H1 (cell line): ENCODE measurements around the gene PSD2.

Experiments used
- CTCF ChIP-seq, 3 experiments: IDR thresholded peaks; 1 replicate in 2 of 3; 2 replicates in 1 of 3; pipeline versions ENCODE4 v1.5.1 to v1.6.1; 2011; ENCODE audit warnings: low read length in 3 of 3, mild to moderate bottlenecking in 3 of 3, inconsistent platforms in 2 of 3, low read depth in 1 of 3, moderate library complexity in 1 of 3; ENCODE audit not compliant: insufficient read depth in 1 of 3; ENCODE audit errors: control extremely low read depth in 1 of 3
- EZH2 ChIP-seq: fragments of 200-600 bp; sonication (generic); IDR thresholded peaks from 2 replicates; pipeline ENCODE4 v1.7.1; 2012; ENCODE audit warnings: low read depth, mild to moderate bottlenecking, moderate library complexity, low read length, inconsistent platforms; ENCODE audit not compliant: severe bottlenecking
- FOSL1 ChIP-seq: IDR thresholded peaks from 2 replicates; pipeline ENCODE4 v1.6.1; 2011; ENCODE audit warnings: mild to moderate bottlenecking, low read depth, low read length, moderate library complexity; ENCODE audit not compliant: insufficient read depth
- MAX ChIP-seq: IDR thresholded peaks from 2 replicates; pipeline ENCODE4 v1.6.1; 2012; ENCODE audit warnings: inconsistent platforms
- POLR2AphosphoS5 ChIP-seq: IDR thresholded peaks from 2 replicates; pipeline ENCODE4 v1.6.1; 2011; ENCODE audit warnings: low read depth, low read length
- RFX5 ChIP-seq: IDR thresholded peaks from 2 replicates; pipeline ENCODE4 v1.6.1; 2011; ENCODE audit warnings: low read depth, low read length, improper control_type of control experiment, borderline replicate concordance
- SUZ12 ChIP-seq: fragments of 200-600 bp; sonication (generic); IDR thresholded peaks from 2 replicates; pipeline ENCODE4 v1.6.1; 2012; ENCODE audit warnings: mild to moderate bottlenecking, inconsistent platforms, low read length, moderate library complexity, mixed read lengths

- TF ChIP-seq CTCF (IDR thresholded peaks at IDR 0.05; ENCODE audit: control extremely low read depth in 1 of 3, insufficient read depth in 1 of 3, low read depth in 1 of 3, low read length in 3 of 3) (peak in 1 of 3 experiments; percentile 8; a peak in 1 of 4 replicates), EZH2 (no peak), MAX (no peak), SUZ12 (no peak), FOSL1 (no peak), RFX5 (no peak), POLR2AphosphoS5 (no peak)
Measured at GRCh38 chr5:139837711-139838380, 42.2 kb downstream of the PSD2 start.
